HCT116 (cell line): ENCODE measurements around the gene BRD3OS. TPM values are rescaled to one million over a fixed set of nuclear protein-coding genes. Genes with fewer than 3 reads are reported as not detected.

Experiments used
- ATAC-seq: fragments of 200-7000 bp; cut with Tn5 transposase; 2 replicates; pipeline ENCODE4 v1.9.1; 2020; ENCODE audit warnings: mild to moderate bottlenecking, moderate library complexity
- BruUV-seq: library from RNA; stranded (reverse); fragments of 400-500 nt; replicated peaks from 2 replicates; lab custom pipeline; 2021; lab: Mats Ljungman, UMichigan
- CTCF ChIA-PET: fragments of 300-600 bp; sonication (Branson Sonifier 250); formaldehyde crosslinking; loops from one replicate; lab custom pipeline; 2021; ENCODE audit warnings: antibody characterized with exemption; lab: Charles Lee
- POLR2A ChIA-PET: fragments of 300-600, 350-600 bp; sonication (Branson Sonifier 250); formaldehyde crosslinking; loops from one replicate; lab custom pipeline; 2021; ENCODE audit warnings: antibody characterized with exemption; lab: Charles Lee
- RAD21 ChIA-PET, 2 experiments: fragments of 300-600 bp; sonication (Branson Sonifier 250); formaldehyde crosslinking; loops; one replicate each; lab custom pipeline; 2023; ENCODE audit warnings: low total read pairs in 2 of 2; ENCODE audit not compliant: uncharacterized antibody in 2 of 2, unreplicated experiment in 2 of 2, low non-redundant PET in 1 of 2; lab: Charles Lee
- DNase-seq: peaks from one replicate; pipeline ENCODE4 v3.0.0-alpha.2; 2010; ENCODE audit warnings: low read depth, low spot score
- H2AFZ ChIP-seq: fragments of 200-600 bp; shearing (Covaris generic), sonication (generic); 2 replicates; pipeline ENCODE4 v1.6.1; 2017; ENCODE audit warnings: low read depth, mixed run types, mixed read lengths, antibody characterized with exemption, low read length; ENCODE audit not compliant: poor library complexity, severe bottlenecking
- H3K27ac ChIP-seq: 2 replicates; pipeline ENCODE4 v1.5.1; 2012; ENCODE audit warnings: low read depth, low read length
- H3K27me3 ChIP-seq: fragments of 200-600 bp; sonication (generic); 2 replicates; pipeline ENCODE4 v1.6.1; 2016; ENCODE audit warnings: mixed run types, low read length, mixed read lengths; ENCODE audit not compliant: insufficient read depth
- H3K36me3 ChIP-seq, 2 experiments: fragments of 200-500 bp in 1 of 2; fragments of 200-600 bp in 1 of 2; sonication (Bioruptor generic) in 1 of 2; sonication (generic) in 1 of 2; 2 replicates each; pipeline versions ENCODE4 v1.5.1 to v1.6.1; 2014 to 2016; ENCODE audit warnings: low read length in 2 of 2, inconsistent platforms in 1 of 2, mixed read lengths in 1 of 2, mixed run types in 1 of 2; ENCODE audit not compliant: insufficient read depth in 2 of 2, control insufficient read depth in 1 of 2
- H3K4me1 ChIP-seq, 2 experiments: fragments of 200-600 bp in 1 of 2; sonication (generic) in 1 of 2; 2 replicates each; pipeline versions ENCODE4 v1.5.1 to v1.6.1; 2012 to 2017; ENCODE audit warnings: low read length in 2 of 2, inconsistent platforms in 1 of 2, mild to moderate bottlenecking in 1 of 2, mixed read lengths in 1 of 2, mixed run types in 1 of 2, moderate library complexity in 1 of 2; ENCODE audit not compliant: insufficient read depth in 2 of 2, control insufficient read depth in 1 of 2
- H3K4me2 ChIP-seq: fragments of 200-600 bp; sonication (generic); 2 replicates; pipeline ENCODE4 v1.6.1; 2017; ENCODE audit warnings: mixed run types, low read length, mixed read lengths
- H3K4me3 ChIP-seq, 2 experiments: fragments of 200-600 bp in 1 of 2; sonication (generic) in 1 of 2; replicated peaks in 1 of 2; 2 replicates each; pipeline ENCODE4 v1.5.1; 2011 to 2016; ENCODE audit warnings: low read length in 2 of 2, control low read depth in 1 of 2, low read depth in 1 of 2, mild to moderate bottlenecking in 1 of 2, mixed read lengths in 1 of 2, mixed run types in 1 of 2
- H3K79me2 ChIP-seq: fragments of 200-600 bp; sonication (generic); 2 replicates; pipeline ENCODE4 v1.6.1; 2017; ENCODE audit warnings: mild to moderate bottlenecking, mixed run types, low read length, moderate library complexity, mixed read lengths; ENCODE audit not compliant: insufficient read depth
- H3K9ac ChIP-seq: fragments of 200-600 bp; sonication (generic); 2 replicates; pipeline ENCODE4 v1.6.1; 2016; ENCODE audit warnings: low read length, mixed read lengths
- H3K9me2 ChIP-seq: fragments of 200-600 bp; sonication (generic), shearing (Covaris generic); 2 replicates; pipeline ENCODE4 v1.6.1; 2017; ENCODE audit warnings: mixed run types, mild to moderate bottlenecking, moderate library complexity; ENCODE audit not compliant: insufficient read depth
- H3K9me3 ChIP-seq, 2 experiments: fragments of 200-500 bp in 1 of 2; fragments of 200-600 bp in 1 of 2; sonication (Bioruptor generic) in 1 of 2; sonication (generic) in 1 of 2; 2 replicates each; pipeline ENCODE4 v1.6.1; 2014 to 2017; ENCODE audit warnings: low read length in 2 of 2, mixed read lengths in 2 of 2, inconsistent platforms in 1 of 2, low read depth in 1 of 2, mild to moderate bottlenecking in 1 of 2, mixed run types in 1 of 2, moderate library complexity in 1 of 2; ENCODE audit not compliant: control insufficient read depth in 1 of 2, insufficient read depth in 1 of 2
- H4K20me1 ChIP-seq: fragments of 200-600 bp; sonication (generic), shearing (Covaris generic); 2 replicates; pipeline ENCODE4 v1.6.1; 2017; ENCODE audit warnings: mixed run types, mild to moderate bottlenecking, moderate library complexity; ENCODE audit not compliant: insufficient read depth
- CTCF ChIP-seq, 3 experiments: fragments of 200-600 bp in 1 of 3; sonication (generic) in 1 of 3; IDR thresholded peaks in 2 of 3; conservative IDR thresholded peaks in 1 of 3; 2 replicates each; pipeline ENCODE4 v1.5.1; 2012 to 2017; ENCODE audit warnings: low read depth in 2 of 3, low read length in 2 of 3, antibody characterized with exemption in 1 of 3, borderline replicate concordance in 1 of 3, control low read depth in 1 of 3, mild to moderate bottlenecking in 1 of 3, mixed read lengths in 1 of 3, mixed run types in 1 of 3, moderate library complexity in 1 of 3; ENCODE audit not compliant: insufficient read depth in 1 of 3
- EGR1 ChIP-seq: IDR thresholded peaks from 2 replicates; pipeline ENCODE4 v1.6.1; 2012; ENCODE audit warnings: low read depth
- EZH2phosphoT487 ChIP-seq: fragments of 200-600 bp; IDR thresholded peaks from 2 replicates; pipeline ENCODE4 v1.6.1; 2018; ENCODE audit warnings: antibody characterized with exemption, borderline replicate concordance
- FOSL1 ChIP-seq: IDR thresholded peaks from 2 replicates; pipeline ENCODE4 v1.6.1; 2012; ENCODE audit warnings: low read depth
- JUND ChIP-seq: IDR thresholded peaks from 2 replicates; pipeline ENCODE4 v1.6.1; 2012
- RAD21 ChIP-seq: IDR thresholded peaks from 2 replicates; pipeline ENCODE4 v1.6.1; 2012; ENCODE audit warnings: low read depth, mild to moderate bottlenecking
- SP1 ChIP-seq: IDR thresholded peaks from 2 replicates; pipeline ENCODE4 v1.6.1; 2012; ENCODE audit warnings: low read depth
- ZNF274 ChIP-seq: fragments of 200-500 bp; sonication (Bioruptor generic); IDR thresholded peaks from 2 replicates; pipeline ENCODE4 v1.6.1; 2014; ENCODE audit warnings: mild to moderate bottlenecking, low read depth, low read length, inconsistent platforms
- intact Hi-C: fragments of 100-400 bp; cut with micrococcal nuclease; formaldehyde crosslinking; loops from 2 replicates; pipeline ENCODE4 v1.10.0; 2022
- total RNA-seq: library from RNA; stranded (reverse); gene quantifications from one replicate; pipeline ENCODE4 v1.2.1, GENCODE V29; 2021; ENCODE audit not compliant: unreplicated experiment
- TF ChIP-seq, protein P1 (sequence below): IDR thresholded peaks from 2 replicates; pipeline ENCODE4 v1.6.1; 2012
- TF ChIP-seq, protein P2 (sequence below): IDR thresholded peaks from 2 replicates; pipeline ENCODE4 v1.6.1; 2012

Gene BRD3OS
- total RNA-seq, 1 experiment from 2014 or later: 17.0 TPM

- TF ChIP-seq, protein P1, sequence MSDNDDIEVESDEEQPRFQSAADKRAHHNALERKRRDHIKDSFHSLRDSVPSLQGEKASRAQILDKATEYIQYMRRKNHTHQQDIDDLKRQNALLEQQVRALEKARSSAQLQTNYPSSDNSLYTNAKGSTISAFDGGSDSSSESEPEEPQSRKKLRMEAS: no peak
- TF ChIP-seq EGR1 (no peak), SP1 (no peak), CTCF (IDR thresholded peaks at IDR 0.05 in 2 of 3, conservative IDR thresholded peaks at IDR 0.05 in 1 of 3; ENCODE audit: borderline replicate concordance in 1 of 3, insufficient read depth in 1 of 3, low read depth in 2 of 3, low read length in 2 of 3) (no peak), JUND (no peak), ZNF274 (no peak), RAD21 (no peak)
- TF ChIP-seq, all 23 proteins: peak for 0
These were observed 8.4 kb downstream of the BRD3OS start (continued) for GRCh38 chr9:134033516-134034214.

GRCh38 chr9:134034215-134035040 is 9.1 kb downstream of the BRD3OS start:
- H3K27me3 ChIP-seq: no peaks in the 10 kb centered on the region
- BruUV-seq: no TSS peak
- CTCF ChIA-PET: no interaction called here
- no peak overlapping the region for H3K4me2 ChIP-seq
- TF ChIP-seq FOSL1 (no peak), ZNF274 (no peak), EZH2phosphoT487 (no peak)
- TF ChIP-seq, protein P2, sequence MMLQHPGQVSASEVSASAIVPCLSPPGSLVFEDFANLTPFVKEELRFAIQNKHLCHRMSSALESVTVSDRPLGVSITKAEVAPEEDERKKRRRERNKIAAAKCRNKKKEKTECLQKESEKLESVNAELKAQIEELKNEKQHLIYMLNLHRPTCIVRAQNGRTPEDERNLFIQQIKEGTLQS: no peak
- no peaks in the 10 kb centered on the region for H3K9me2 ChIP-seq
- ATAC-seq (no peak), DNase-seq (no peak)
- POLR2A ChIA-PET: no interaction called here
- no peaks in the 10 kb centered on the region for H3K79me2 ChIP-seq
- no peaks in the 10 kb centered on the region for H3K9me3 ChIP-seq
- no peaks in the 10 kb centered on the region for H4K20me1 ChIP-seq
- no peak overlapping the region for H3K27ac ChIP-seq
- H3K9ac ChIP-seq: no peak overlapping the region
- H3K4me3 ChIP-seq: no peak overlapping the region
- H3K4me1 ChIP-seq: no peaks in the 10 kb centered on the region
- RAD21 ChIA-PET: no interaction called here
- H2AFZ ChIP-seq: no peak overlapping the region
- intact Hi-C loops: no loop called here
- H3K36me3 ChIP-seq: peaks cover 14 to 17% of the 10 kb centered on the region in 2 experiments; a peak in 2 of 4 replicates
